Femur (tissue), 1 donor: ENCODE results near the gene NTN5.
"Not testable (repeated sequence)": the region's sequence is repeated elsewhere in the genome, so short reads cannot be mapped to it uniquely, and the experiment has no call there.

Source experiments
- DNase-seq: peaks from one replicate; pipeline ENCODE4 v3.0.0-alpha.2; 2017

The NTN5 gene

GRCh38 chr19:48639483-48640375 lies 33.1 kb downstream of the NTN5 start:
- DNase-seq: no peak

- DNase-seq: no peak
Measured at GRCh38 chr19:48638831-48639381, 33.9 kb downstream of the NTN5 start.

GRCh38 chr19:48637948-48638830 lies 34.6 kb downstream of the NTN5 start:
- peak; percentile 94 for DNase-seq

- peak; percentile 99 for DNase-seq
Measured at GRCh38 chr19:48637449-48637947, 35.3 kb downstream of the NTN5 start.

DNA sequence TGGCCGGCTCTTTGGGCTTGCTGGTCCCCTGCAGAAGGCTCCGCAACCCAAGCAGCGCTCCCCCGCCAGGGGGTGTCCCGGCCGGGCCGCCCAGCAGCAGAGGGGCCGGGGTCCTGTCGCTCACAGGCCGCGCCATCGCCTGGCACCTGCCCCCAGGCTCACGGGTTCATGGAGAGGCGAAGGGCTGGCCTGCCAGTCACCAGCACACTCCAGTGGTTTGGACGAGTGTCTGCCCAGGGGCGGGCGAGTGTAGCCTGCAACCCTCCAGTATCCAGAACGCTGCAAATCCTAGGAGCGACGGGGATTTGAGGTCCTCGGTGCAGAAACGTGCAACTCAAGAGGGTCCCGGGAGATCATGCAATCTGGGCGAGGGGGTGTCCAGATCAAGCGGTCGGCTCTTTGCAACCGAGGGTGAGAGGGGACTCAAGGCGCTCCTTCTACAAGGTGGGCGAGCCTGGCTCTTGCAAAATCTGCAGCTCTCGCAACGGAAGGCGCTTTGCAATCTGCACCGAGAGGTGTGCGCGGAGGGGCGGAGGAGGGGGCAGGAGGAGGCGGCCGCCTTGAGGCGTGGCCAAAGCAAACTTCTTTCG lies 35.9 kb downstream of the NTN5 start, which contains the start of gene DBP:
TSS of gene DBP (minus strand) at position 521 of the 590 bp plus-strand sequence. CDS start at position 136, 385 bp downstream.
- DNase-seq: peak; percentile 71

DNA sequence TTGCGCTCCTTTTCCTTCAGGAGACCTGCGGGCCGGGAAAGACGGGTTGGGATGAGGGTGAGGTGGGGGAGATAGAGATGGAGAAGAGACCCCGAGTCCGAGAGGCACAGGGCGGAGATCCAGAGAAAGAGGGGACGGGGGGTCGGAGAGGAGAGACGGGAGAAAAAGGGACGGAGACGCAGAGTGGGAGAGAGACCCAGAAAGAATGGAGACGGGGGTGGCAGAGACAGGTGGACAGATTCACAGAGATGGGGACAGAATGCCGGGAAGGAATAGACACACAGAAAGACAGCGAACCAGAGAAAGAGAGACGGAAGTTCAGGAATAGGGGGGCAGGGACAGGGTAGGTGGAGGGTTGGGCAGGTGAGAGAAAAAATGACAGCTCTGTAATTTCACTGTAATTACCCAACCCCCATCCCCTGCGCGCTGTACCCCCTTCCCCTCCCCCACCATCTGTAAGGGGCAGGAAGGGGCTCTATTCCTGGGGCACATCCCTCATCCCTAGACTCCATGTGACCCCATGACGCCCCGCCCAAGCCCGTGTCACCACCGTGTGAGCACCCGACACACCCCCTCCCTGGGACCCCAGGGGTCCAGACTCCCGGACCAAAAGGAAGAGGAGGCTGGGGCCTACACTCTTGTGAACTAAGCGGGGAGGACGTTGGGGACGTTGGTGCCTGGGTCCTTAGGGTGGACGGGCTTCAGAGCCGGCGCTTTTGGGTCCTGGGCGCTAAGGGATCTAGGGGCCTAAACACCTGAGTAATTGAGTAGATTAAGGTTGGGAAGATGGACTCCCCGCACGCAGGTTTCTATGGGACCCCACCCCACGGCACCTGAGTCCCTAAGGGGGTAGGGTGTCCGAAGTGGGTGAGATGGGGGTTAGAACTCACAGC lies 36.6 kb downstream of the NTN5 start:
- DNase-seq: no peak

DNA sequence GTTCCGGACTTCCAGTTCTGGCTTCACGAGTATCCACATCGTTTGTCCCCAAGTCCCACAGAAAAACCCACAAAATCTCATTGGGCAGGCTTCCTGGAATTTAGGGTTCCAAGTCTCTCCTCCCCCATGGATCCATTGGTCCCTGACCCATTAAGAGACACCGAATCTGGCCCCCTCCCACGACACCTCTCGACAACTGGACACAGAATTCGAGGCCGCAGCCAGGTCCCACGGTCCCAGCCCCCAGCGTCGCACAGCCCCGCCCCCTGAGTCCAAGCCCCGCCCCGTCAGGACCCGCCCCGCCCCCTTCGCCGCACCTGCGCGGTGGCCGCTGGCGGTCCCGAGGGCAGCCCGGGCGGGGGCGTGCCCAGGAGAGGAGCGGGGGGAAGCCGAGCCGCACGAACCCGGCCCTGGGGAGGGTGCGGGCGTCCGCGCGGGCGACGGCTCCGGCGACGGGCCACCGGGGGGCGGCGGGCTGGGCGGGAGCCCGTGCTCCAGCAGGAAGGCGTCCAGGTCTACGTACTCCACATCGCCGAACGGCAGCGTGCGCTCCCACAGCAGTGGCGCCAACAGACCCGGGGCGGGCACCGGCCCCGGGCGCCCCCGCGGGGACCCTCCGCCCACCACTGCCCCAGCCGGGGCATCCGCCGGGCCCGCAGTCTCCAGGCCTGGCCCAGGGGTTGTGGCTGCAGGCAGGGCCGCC lies 37.4 kb downstream of the NTN5 start:
- DNase-seq: peak; percentile 78

- DNase-seq: peak; percentile 96
Measured at GRCh38 chr19:48634424-48635262, 38.2 kb downstream of the NTN5 start.

DNA sequence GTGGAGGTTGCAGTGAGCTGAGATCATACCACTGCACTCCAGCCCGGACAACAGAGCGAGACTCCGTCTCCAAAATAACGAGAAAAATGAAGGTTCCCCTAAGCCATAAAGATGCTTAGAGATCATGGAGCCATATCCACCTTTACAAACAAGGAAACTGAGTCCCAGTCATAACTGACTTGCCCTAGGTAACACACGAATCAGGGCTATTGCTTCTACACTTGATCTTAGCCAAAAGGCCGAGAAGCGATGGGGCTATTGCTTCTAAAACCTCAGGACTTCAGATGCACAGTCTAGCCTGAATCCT lies 38.8 kb downstream of the NTN5 start:
- no peak for DNase-seq

DNA sequence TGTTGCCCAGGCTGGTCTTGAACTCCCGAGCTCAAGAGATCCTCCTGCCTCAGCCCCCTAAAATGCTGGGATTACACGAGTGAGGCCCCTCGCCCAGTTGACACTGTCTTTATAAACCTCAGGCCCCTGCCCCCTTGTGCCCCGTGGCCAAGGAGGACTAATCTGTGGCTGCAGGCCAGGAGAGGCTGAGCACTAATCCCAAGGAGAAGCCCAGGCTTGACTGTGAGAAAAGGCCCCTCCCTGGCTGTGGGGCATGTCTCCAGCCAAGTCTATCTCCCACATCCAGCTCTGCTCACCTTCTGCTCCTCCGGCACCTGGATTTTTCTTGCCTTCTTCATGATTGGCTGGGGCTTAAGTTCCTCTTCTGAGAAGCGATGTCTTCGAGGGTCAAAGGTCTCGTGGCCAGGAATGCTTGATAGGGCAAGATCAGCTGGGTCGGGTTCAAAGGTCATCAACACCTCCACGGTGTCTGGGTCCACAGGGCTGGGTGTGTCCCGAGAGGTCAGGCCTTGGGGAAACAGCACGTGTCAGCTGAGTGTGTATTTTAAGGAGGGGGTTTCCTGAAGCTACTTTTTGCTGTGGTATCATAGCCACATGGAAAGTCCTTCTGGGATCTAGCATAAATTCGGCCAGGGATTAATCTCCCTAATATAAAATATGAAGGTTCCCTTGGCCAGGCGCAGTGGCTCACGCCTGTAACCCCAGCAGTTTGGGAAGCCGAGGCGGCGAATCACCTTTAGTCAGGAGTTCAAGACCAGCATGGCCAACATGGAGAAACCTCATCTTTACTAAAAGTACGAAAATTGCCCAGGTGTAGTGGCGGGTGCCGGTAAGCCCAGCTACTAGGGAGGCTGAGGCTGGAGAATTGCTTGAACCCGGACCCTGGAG lies 39.4 kb downstream of the NTN5 start:
- DNase-seq: no peak

GRCh38 chr19:48632692-48633147 lies 40.1 kb downstream of the NTN5 start:
- DNase-seq: no peak

- not testable (repeated sequence) for DNase-seq
Measured at GRCh38 chr19:48632286-48632685, 40.5 kb downstream of the NTN5 start.

- no peak for DNase-seq
Measured at GRCh38 chr19:48631225-48631624, 41.6 kb downstream of the NTN5 start.

GRCh38 chr19:48630296-48631063 lies 42.3 kb downstream of the NTN5 start:
- DNase-seq: peak; percentile 81

DNA sequence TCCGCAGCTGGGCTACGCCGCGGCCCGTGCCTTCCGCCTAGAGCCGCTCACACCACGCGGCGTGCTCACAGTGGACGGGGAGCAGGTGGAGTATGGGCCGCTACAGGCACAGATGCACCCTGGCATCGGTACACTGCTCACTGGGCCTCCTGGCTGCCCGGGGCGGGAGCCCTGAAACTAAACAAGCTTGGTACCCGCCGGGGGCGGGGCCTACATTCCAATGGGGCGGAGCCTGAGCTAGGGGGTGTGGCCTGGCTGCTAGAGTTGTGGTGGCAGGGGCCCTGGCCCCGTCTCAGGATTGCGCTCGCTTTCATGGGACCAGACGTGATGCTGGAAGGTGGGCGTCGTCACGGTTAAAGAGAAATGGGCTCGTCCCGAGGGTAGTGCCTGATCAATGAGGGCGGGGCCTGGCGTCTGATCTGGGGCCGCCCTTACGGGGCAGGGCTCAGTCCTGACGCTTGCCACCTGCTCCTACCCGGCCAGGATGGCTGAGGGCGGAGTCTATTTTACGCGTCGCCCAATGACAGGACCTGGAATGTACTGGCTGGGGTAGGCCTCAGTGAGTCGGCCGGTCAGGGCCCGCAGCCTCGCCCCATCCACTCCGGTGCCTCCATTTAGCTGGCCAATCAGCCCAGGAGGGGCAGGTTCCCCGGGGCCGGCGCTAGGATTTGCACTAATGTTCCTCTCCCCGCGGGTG lies 43.1 kb downstream of the NTN5 start:
- no peak for DNase-seq

GRCh38 chr19:48629297-48629598 lies 43.6 kb downstream of the NTN5 start:
- no peak for DNase-seq

DNA sequence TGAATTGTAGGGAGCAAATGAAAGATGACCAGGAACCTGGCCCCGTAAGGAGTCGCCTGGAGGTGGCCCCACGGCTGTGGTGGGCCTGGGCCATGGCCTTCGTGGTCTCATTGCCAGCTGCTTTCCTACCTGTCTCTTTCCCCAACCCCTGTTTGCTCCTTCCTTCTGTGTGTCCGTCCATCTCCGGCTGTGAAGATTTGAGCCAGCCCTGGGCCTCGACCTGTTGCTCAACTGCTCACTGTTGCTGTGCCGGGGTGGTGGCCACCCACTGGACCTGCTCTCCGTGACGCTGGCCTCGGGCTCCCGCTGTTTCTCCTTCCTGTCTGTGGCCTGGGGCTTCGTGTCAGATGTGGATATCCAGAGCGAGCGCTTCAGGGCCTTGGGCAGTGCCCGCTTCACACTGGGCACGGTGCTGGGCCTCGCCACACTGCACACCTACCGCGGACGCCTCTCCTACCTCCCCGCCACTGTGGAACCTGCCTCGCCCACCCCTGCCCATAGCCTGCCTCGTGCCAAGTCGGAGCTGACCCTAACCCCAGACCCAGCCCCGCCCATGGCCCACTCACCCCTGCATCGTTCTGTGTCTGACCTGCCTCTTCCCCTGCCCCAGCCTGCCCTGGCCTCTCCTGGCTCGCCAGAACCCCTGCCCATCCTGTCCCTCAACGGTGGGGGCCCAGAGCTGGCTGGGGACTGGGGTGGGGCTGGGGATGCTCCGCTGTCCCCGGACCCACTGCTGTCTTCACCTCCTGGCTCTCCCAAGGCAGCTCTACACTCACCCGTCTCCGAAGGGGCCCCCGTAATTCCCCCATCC lies 44.1 kb downstream of the NTN5 start:
- DNase-seq: no peak
